HG03064 (cell line): ENCODE data around the gene VASP.

ENCODE experiments used
- ATAC-seq: cut with Tn5 transposase; IDR thresholded peaks from one replicate; pipeline ENCODE4 v1.9.1; 2021; ENCODE audit warnings: low read depth; ENCODE audit not compliant: unreplicated experiment

VASP gene

GRCh38 chr19:45506989-45507871 lies at the start of gene VASP:
TSS of gene VASP (plus strand) at chr19:45507479. CDS start at chr19:45507772, 293 bp downstream.
- peak; percentile 46 for ATAC-seq

GRCh38 chr19:45457776-45458175 lies 49.5 kb upstream of the VASP start:
- ATAC-seq: no peak

DNA sequence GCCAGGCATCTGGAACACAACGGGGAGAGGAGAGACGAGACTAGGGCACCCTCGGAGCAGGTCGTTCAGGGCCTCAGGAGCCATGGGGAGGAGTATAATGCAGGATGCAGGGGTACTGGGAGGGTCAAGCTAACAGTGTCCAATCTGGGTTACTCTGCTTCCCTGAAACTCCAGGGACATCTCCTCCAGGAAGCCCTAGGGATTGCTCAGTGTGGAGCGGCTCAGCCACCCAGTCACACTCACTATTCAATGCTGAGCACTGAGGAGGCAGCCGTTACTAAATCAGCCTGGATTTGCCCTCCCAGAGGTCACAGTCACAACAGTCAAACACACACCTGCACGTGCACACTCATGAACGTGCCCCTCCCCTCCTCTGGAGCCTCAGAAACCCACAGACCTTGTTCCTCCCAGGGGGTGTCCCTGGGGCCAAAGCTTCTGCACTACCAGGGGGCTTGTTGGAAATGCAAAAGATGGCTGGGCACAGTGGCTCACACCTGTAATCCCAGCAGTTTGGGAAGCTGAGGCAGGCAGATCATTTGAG lies 46.4 kb upstream of the VASP start:
- ATAC-seq: no peak

DNA sequence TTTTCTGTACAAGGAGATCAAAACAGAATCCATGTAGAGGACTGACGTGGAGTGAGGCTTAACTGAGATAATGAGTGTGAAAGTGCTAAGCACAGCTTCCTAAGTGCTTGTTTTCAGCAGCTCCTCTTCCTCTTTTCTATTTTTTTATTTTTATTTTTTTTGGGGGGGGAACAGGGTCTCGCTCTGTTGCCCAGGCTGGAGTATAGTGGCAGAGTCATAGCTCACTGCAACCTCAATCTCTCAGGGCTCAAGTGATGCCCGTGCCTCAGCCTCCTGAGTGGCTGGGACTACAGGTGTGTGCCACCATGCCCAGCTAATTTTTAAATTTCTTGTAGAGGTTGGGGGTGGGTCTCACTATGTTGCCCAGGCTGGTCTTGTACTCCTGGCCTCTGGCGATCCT lies 45.1 kb upstream of the VASP start:
- no peak for ATAC-seq

- no peak for ATAC-seq
Measured at GRCh38 chr19:45463241-45463640, 44.0 kb upstream of the VASP start.

DNA sequence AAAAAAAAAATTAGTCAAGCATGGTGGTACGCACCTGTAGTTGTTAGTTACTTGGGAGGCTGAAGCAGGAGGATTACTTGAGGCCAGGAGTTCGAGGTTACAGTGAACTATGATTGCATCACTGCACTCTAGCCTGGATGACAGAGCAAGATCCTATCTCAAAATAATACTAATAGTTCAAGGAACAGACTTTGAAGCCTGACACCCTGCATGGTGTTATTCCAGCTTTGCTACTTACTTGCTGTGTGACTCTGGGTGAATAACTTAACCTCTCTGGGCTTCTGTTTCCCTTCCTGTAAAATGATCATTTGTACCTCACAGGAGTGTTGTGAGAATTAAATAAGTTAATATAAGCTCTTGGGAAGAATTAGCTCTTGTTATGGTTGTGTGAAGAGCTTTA lies 43.0 kb upstream of the VASP start:
- ATAC-seq: no peak

DNA sequence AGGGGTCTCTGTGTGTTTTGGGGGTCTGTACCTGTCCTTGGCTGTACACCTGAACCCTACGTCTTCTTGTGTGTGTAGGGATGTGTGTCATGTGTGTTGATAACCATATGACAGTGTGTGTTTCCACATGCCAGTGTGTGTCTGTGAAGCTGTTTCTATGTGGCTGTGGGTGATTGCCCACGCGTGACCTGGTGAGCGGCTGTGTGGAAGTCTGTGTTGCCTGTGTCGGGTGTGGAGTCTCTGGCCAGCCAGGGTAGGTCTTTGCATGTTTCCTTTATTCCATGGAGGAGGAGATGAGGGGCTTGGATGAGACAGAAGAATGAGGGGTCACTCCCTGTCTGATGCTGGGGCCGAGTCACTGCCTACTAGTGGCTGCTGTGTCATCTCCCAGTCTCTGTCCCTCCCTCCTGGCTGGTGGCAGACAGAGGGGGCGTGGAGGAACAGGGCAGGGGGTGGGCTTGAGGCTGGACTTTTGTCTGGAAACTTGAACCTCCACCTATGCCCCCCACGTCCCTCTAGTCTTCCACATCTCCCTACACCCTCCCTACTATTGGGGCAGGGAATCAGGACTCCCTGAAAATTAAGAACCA lies 42.3 kb upstream of the VASP start:
- no peak for ATAC-seq

DNA sequence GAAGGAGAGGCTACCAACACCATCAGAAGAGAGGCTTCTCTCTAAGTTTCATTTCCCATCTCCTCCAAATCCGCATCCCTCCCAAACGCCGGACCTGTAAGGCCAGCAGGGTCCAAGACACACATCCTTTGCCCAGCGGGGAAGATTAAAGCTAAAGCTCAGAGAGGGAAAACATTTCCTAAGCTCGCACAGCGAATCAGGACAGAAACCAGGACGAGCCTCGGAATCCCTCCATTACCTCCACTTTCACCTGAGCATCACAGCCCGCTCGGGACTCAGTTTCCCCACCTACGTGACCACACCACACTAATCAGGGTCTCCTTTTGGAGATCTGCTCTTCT lies 40.2 kb upstream of the VASP start:
- ATAC-seq: no peak

DNA sequence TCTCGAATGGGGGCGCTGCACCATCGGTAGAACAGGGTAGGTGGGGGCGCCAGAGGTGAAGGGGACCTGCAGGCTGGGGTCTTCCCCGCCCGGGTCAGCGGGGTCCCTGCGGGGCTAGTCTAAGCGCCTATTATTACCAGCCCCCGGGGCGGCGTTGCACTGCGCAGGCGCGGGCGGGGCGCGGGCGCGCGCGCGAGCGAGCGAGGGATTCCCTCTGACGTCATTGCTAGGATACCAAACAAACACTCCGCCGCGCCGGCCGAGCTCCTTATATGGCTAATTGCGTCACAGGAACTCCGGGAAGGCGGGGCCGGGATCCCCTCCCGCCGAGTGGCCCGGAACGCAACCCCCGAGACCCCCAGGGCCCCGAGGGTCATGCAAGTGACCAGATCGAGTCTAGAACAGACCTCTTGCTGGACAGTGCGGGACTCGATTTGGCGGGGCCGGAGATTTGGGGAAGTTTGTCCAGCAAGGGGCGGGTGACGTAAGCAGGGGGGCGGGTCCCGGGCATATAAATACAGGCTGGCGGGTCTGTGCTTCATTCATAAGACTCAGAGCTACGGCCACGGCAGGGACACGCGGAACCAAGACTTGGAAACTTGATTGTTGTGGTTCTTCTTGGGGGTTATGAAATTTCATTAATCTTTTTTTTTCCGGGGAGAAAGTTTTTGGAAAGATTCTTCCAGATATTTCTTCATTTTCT lies 39.7 kb upstream of the VASP start, which contains the start of gene FOSB:
TSS of gene FOSB (plus strand) at position 541 of the 703 bp plus-strand sequence. CDS start 591 bp downstream, outside the sequence.
- ATAC-seq: no peak

DNA sequence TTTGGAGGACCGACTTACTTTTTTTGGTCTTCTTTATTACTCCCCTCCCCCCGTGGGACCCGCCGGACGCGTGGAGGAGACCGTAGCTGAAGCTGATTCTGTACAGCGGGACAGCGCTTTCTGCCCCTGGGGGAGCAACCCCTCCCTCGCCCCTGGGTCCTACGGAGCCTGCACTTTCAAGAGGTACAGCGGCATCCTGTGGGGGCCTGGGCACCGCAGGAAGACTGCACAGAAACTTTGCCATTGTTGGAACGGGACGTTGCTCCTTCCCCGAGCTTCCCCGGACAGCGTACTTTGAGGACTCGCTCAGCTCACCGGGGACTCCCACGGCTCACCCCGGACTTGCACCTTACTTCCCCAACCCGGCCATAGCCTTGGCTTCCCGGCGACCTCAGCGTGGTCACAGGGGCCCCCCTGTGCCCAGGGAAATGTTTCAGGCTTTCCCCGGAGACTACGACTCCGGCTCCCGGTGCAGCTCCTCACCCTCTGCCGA lies 39.1 kb upstream of the VASP start:
- no peak for ATAC-seq

DNA sequence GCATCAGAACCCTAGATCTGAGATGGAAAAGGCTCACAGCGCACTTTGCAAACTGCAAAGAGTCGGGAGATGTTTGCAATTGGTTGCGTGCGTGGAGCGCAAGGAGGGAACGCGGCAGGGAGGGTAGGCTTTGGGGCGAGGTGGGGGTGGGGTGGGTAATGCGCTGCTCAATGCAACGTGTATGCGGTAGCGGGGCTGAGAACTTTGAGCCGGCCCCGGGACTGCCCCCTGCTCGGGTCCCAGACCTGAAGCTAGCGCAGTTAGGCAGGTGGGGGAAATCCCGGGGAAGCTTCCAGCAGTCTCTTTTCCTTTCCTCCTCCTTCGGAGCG lies 38.5 kb upstream of the VASP start:
- ATAC-seq: peak; percentile 16

DNA sequence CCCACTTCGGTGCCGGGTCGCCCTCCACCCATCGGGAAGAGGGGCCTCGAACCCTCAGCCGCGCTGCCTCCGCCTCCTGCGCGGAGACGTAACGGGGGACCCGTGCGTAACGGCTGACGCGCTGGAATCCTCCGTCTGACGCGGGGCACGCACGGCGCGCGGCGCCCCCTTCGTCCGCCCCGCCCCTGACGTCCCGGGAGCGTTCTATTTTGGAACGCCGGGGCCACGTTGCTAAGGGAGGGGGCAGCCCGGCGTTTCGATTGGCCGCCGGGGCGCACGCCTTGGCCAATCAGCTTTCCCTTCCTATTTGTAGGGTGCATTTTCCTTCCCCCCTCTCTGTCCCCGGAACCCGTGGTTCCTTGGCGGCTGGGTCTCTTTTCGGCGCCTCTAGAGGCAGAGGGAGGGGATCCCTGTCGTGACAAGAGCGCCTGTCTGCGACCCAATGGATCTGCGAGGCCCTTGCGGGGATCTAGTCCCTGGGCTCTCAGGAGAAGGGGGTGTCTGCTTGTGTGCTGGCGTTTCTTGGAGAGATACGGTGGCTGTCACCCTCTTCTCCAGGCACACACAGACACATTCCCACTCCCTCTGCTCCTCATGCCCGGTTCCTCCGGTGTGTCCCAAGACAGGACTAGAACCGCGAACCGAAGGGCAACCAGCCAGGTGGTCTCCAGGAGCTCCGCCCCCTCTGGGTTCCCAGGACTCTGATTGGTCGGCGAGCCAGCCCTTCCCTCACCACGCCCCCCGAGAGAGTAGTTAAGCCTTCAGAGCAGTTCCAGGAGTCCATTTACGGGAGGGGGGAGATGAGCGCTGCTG lies 37.9 kb upstream of the VASP start:
- ATAC-seq: peak; percentile 37

- no peak for ATAC-seq
Measured at GRCh38 chr19:45469945-45470761, 37.1 kb upstream of the VASP start.

DNA sequence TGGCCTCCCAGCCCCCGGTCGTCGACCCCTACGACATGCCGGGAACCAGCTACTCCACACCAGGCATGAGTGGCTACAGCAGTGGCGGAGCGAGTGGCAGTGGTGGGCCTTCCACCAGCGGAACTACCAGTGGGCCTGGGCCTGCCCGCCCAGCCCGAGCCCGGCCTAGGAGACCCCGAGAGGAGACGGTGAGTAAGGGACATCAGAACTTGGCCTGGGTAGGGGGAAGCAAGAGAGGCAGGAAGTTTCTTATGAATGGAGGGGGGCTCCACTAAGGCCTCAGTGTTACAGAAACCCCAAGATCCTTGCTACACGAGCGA lies 36.6 kb upstream of the VASP start:
- no peak for ATAC-seq

- no peak for ATAC-seq
Measured at GRCh38 chr19:45471111-45471930, 36.0 kb upstream of the VASP start.

GRCh38 chr19:45471931-45472562 lies 35.2 kb upstream of the VASP start:
- ATAC-seq: no peak

DNA sequence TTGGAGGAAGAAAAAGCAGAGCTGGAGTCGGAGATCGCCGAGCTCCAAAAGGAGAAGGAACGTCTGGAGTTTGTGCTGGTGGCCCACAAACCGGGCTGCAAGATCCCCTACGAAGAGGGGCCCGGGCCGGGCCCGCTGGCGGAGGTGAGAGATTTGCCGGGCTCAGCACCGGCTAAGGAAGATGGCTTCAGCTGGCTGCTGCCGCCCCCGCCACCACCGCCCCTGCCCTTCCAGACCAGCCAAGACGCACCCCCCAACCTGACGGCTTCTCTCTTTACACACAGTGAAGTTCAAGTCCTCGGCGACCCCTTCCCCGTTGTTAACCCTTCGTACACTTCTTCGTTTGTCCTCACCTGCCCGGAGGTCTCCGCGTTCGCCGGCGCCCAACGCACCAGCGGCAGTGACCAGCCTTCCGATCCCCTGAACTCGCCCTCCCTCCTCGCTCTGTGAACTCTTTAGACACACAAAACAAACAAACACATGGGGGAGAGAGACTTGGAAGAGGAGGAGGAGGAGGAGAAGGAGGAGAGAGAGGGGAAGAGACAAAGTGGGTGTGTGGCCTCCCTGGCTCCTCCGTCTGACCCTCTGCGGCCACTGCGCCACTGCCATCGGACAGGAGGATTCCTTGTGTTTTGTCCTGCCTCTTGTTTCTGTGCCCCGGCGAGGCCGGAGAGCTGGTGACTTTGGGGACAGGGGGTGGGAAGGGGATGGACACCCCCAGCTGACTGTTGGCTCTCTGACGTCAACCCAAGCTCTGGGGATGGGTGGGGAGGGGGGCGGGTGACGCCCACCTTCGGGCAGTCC lies 34.5 kb upstream of the VASP start:
- ATAC-seq: no peak

- no peak for ATAC-seq
Measured at GRCh38 chr19:45473367-45473681, 34.0 kb upstream of the VASP start.
